T-cell (primary cell): ENCODE results near the gene SEC24A. TPM values are rescaled to one million over a fixed set of nuclear protein-coding genes. Genes with fewer than 3 reads are reported as not detected.

Source experiments
- total RNA-seq, 35 experiments: library from RNA in 6 of 35; stranded (reverse) in 6 of 35; fragments of 120-200 nt in 1 of 35; gene quantifications; one replicate each; pipeline versions ENCODE4 v1.2.1 to v1.2.4 and lab custom pipeline; 2013 to 2026

SEC24A gene
- total RNA-seq, 5 donors from 2014 or later (not counting 1 experiment from before 2014, with no cell fraction given): 15.4 to 17.7 (median 16.1) TPM

Other genes starting within 250 kb of the SEC24A start
- 10 to 100 TPM; 14.0 to 17.3 (median 15.3) TPM for gene CDKN2AIPNL, start 236.9 kb upstream of the SEC24A start, total RNA-seq
- gene JADE2, start 123.1 kb upstream of the SEC24A start, total RNA-seq: 100 to 1,000 TPM; 163 to 263 (median 239) TPM
- gene SAR1B, start 16.0 kb upstream of the SEC24A start, total RNA-seq: 10 to 100 TPM; 32.7 to 42.1 (median 39.3) TPM
- gene CAMLG, start 89.8 kb downstream of the SEC24A start, total RNA-seq: 10 to 100 TPM; 26.7 to 34.6 (median 32.5) TPM
- 10 to 100 TPM; 53.9 to 69.5 (median 65.7) TPM for gene DDX46, start 110.0 kb downstream of the SEC24A start, total RNA-seq
- 10 to 100 TPM; 23.0 to 34.9 (median 29.0) TPM for gene C5orf24, start 197.2 kb downstream of the SEC24A start, total RNA-seq
- gene TXNDC15, start 225.6 kb downstream of the SEC24A start, total RNA-seq: 10 to 100 TPM; 25.5 to 49.1 (median 38.4) TPM